Coronary artery (tissue), 2 donors: ENCODE measurements around the gene SEMA5A.

ENCODE experiments used
- DNase-seq: peaks from one replicate; pipeline ENCODE4 v3.0.0-alpha.2; 2017; ENCODE audit warnings: low spot score
- H3K27ac ChIP-seq, 2 donors: fragments of 200-600 bp; sonication (generic); one replicate each; pipeline ENCODE4 v1.5.1; 2016 to 2019
- H3K4me3 ChIP-seq: fragments of 200-600 bp; sonication (generic); 2 replicates; pipeline ENCODE4 v1.5.1; 2016; ENCODE audit warnings: mild to moderate bottlenecking, moderate library complexity
- CTCF ChIP-seq: fragments of 200-600 bp; sonication (generic); IDR thresholded peaks from one replicate; pipeline ENCODE4 v1.5.1; 2019; ENCODE audit warnings: antibody characterized with exemption

The SEMA5A gene

DNA sequence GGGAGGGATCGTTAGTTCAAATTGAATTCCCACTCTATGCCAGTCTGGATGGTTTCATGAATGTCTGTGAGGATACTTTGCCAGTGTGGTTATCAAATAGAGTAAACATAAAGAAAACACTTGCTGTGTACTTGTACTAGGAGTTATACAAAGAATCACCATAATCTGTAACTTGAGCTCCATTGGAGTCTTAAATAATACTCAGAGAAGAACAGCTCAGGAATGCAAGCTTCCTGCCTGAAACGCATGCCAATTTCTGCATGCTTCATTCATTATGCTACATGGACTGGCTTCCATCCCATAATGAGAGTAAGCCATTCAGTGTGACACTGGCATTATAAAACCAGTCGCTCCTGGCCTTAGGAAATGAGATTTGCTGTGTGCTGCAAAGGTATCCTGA lies 351.4 kb downstream of the SEMA5A start:
- DNase-seq, result no peak
- Histone ChIP-seq H3K4me3 (no peak overlapping the region), H3K27ac (no peak overlapping the region)
- no peak for TF ChIP-seq CTCF

GRCh38 chr5:9192266-9192665 lies 353.6 kb downstream of the SEMA5A start:
- H3K4me3 ChIP-seq, result no peak overlapping the region
- TF ChIP-seq CTCF, result no peak
- no peak for DNase-seq
- H3K27ac ChIP-seq, result no peak overlapping the region

DNA sequence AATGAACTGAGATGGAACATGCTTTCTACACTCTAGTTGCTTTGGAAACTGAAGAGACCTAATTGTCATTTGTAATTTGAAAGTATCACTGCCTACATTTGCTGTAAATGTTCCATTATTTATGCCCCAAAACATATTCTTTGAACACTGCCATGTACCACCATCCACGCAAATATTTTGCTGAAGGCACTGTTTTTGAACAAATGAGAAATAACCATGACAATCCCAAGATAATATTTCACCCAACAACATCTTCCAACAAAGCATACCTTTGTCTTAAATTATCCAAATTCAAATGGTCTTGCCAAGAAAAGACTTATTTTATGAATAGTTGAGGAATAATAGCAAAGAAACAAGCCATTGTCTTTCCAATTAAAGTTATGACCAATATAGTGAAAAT lies 356.2 kb downstream of the SEMA5A start:
- TF ChIP-seq CTCF, result no peak
- no peak for DNase-seq
- no peak overlapping the region for H3K4me3 ChIP-seq
- no peak overlapping the region for H3K27ac ChIP-seq

DNA sequence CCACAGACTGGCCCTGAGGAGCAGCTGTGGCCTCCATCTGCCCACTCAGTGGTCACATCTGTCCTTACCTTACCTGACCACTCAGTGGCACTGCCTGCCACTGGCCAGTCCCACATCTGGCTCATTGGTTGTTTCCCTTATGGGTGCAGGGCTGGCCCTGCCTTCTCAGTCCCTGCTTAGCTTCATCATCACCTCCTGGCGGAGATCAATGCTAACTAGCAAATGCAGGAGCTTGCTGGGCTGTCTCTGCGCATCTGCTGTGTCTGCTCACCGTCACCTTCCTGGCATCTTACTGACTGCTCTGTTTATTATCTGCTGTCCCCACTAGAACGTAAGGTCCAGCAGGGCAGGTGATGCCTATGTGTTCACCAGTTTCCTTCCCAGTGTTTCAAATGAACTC lies 356.9 kb downstream of the SEMA5A start:
- Histone ChIP-seq H3K4me3 (no peak overlapping the region), H3K27ac (no peak overlapping the region)
- DNase-seq, result no peak
- no peak for TF ChIP-seq CTCF

GRCh38 chr5:9188131-9188530 lies 357.7 kb downstream of the SEMA5A start:
- Histone ChIP-seq H3K27ac (no peak overlapping the region), H3K4me3 (no peak overlapping the region)
- no peak for TF ChIP-seq CTCF
- no peak for DNase-seq

- Histone ChIP-seq H3K27ac (no peak overlapping the region), H3K4me3 (no peak overlapping the region)
- no peak for TF ChIP-seq CTCF
- no peak for DNase-seq
Observed at GRCh38 chr5:9187614-9188013, 358.3 kb downstream of the SEMA5A start.

DNA sequence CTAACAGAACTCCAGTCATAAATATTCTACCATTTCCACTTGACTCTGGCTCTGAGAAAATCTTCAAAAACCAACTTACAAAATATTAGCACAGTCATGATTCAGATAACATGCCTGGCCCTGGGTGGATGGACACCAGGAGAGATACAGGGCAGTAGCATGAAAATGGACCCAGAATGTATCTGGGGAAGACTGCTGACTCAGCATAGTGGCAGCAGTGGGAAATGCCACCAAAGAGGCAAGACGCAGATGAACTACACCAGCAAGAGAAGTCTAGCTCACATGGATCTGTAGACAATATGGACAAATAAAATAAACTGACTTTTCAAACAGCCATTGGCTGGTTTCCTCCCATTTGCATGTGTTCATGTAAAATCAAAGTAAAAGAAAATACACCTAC lies 359.8 kb downstream of the SEMA5A start:
- no peak for TF ChIP-seq CTCF
- Histone ChIP-seq H3K4me3 (no peak overlapping the region), H3K27ac (no peak overlapping the region)
- DNase-seq, result no peak
